Dendritic cell treated with granulocyte-macrophage colony-stimulating factor and Interleukin-4, amounts not matched to agents 40 ng/mL and 50 ng/mL, for 4 days (primary cell): ENCODE data around the gene TFF1.
A peak's percentile ranks its signal among the peaks of the same experiment; 100 is the strongest.

Source experiments
- H3K27ac Mint-ChIP-seq: one replicate; pipeline ENCODE4 v1.8.0; 2022; ENCODE audit warnings: mild to moderate bottlenecking, mixed read lengths
- H3K27me3 Mint-ChIP-seq: one replicate; pipeline ENCODE4 v1.8.0; 2022; ENCODE audit warnings: mild to moderate bottlenecking, mixed read lengths
- H3K36me3 Mint-ChIP-seq: one replicate; pipeline ENCODE4 v1.8.0; 2022; ENCODE audit warnings: low read depth, mixed read lengths
- H3K4me1 Mint-ChIP-seq: one replicate; pipeline ENCODE4 v1.8.0; 2022; ENCODE audit warnings: low read depth, mixed read lengths
- H3K4me3 Mint-ChIP-seq: one replicate; pipeline ENCODE4 v1.8.0; 2022; ENCODE audit warnings: mild to moderate bottlenecking, moderate library complexity, mixed read lengths
- H3K9me3 Mint-ChIP-seq: one replicate; pipeline ENCODE4 v1.8.0; 2022; ENCODE audit warnings: mixed read lengths
- intact Hi-C: fragments of 100-400 bp; cut with micrococcal nuclease; formaldehyde crosslinking; loops from one replicate; pipeline ENCODE4 v1.15.0; 2022

Gene TFF1

DNA sequence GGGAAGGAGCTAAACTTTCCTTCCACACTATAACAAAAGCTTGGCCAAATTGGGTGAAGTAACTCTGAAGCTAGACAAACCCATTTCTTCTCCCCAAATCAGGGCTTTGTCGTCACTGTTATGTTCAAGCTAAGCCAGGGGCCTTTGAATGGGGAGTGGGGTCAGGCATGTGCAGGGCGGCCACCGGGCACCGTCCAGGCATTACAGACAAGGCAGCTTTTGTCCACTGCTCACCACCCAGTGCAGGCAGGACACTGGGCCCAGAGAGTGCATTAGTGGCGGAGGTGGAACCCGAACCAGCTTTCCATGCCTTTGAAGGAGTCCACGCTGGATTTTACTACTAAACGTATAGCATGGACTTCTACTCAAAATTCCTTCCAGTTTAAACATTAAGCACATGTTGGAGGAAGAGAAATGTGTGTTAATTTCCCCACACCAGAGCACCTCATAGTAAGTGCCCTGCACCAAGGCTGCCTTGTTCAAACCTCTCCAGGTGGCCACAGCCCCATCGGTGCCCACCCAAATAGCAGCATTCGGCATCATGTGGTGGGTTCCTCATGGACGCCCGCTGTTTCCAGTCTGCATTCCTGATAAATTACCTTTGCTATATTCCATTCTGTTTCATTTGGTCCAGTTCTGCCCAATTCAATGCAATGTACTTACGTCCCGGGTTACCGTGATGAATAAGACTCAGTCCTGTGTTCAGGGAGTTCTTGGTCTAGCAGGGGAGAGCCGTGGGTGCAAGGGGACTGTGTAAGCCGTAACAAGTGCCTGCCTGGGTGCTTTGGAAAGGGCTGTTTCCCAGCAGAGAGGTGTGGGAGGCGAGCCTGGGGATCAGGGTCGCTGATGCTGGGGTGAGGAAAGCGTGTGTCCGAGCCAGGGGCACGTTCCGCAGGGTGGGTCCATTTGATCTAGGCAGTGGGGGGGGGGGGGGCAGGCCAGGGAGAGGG lies 39.0 kb upstream of the TFF1 start:
- H3K27me3 Mint-ChIP-seq = no peaks in the 10 kb centered on the region
- peak overlapping the region; percentile 45 for H3K27ac Mint-ChIP-seq
- H3K36me3 Mint-ChIP-seq = no peaks in the 10 kb centered on the region
- H3K4me1 Mint-ChIP-seq = peaks cover 11% of the 10 kb centered on the region
- no peaks in the 10 kb centered on the region for H3K9me3 Mint-ChIP-seq
- H3K4me3 Mint-ChIP-seq = no peak overlapping the region
- intact Hi-C loops = no loop called here

DNA sequence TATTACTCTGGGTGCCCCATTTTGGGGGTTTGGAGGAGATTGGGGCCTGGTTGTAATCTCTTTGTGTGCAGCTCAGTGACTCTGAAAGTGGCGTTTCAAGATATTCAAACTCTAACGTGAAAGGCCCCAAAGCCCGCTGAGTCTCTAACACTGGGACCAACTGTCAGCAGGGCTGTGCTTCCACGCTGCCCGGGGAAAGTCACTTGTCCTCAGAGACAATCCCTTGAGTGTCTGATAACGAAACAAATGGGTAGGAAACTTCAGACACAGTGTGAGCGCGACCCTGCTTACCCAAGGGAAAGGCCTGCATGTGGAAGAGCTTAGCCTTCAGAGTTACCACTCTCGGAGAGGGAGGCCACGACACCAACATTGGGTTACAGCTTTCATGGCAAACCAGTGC lies 38.2 kb upstream of the TFF1 start:
- H3K4me1 Mint-ChIP-seq = peaks cover 11% of the 10 kb centered on the region
- no peaks in the 10 kb centered on the region for H3K36me3 Mint-ChIP-seq
- no peak overlapping the region for H3K27ac Mint-ChIP-seq
- H3K9me3 Mint-ChIP-seq = no peaks in the 10 kb centered on the region
- H3K27me3 Mint-ChIP-seq = no peaks in the 10 kb centered on the region
- no peak overlapping the region for H3K4me3 Mint-ChIP-seq
- intact Hi-C loops = no loop called here

DNA sequence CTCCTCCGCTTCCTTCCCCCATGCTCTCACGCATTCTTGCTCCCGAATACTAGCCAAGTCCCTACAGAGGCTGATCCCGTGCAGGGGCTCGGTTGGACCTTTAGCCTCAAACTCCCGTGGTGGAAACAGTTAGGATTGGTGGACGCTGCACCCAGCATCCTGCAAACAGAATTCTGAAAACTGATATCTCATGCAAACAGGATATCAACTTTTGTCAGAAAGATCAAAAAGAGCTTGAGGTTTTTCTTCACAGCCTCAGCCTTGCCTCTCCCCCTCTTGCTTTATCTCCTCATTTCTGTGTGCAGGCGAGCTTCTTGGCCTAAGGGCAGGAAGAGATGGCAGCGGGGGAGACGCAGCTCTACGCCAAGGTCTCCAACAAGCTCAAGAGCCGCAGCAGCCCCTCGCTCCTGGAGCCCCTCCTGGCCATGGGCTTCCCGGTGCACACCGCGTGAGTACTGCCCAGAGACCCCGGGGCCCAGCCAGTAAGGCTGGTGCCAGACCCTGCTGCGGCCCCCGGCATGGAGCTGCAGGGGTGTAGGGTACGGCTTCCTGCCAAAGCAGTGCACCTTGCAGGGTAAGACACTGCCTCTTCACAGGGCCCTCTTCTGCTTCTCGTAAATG lies 37.4 kb upstream of the TFF1 start, which contains the start of gene UBASH3A:
Gene UBASH3A, plus strand, starts transcription at position 292 of the 621 bp plus-strand sequence. Its CDS starts 44 bp downstream, at position 336.
- no peaks in the 10 kb centered on the region for H3K36me3 Mint-ChIP-seq
- intact Hi-C loops = no loop called here
- no peak within 1 kb of the TSS for H3K4me3 Mint-ChIP-seq
- H3K27ac Mint-ChIP-seq = no peak within 1 kb of the TSS
- H3K4me1 Mint-ChIP-seq = peaks cover 11% of the 10 kb centered on the region
- no peaks in the 10 kb centered on the region for H3K9me3 Mint-ChIP-seq
- H3K27me3 Mint-ChIP-seq = no peaks in the 10 kb centered on the region

DNA sequence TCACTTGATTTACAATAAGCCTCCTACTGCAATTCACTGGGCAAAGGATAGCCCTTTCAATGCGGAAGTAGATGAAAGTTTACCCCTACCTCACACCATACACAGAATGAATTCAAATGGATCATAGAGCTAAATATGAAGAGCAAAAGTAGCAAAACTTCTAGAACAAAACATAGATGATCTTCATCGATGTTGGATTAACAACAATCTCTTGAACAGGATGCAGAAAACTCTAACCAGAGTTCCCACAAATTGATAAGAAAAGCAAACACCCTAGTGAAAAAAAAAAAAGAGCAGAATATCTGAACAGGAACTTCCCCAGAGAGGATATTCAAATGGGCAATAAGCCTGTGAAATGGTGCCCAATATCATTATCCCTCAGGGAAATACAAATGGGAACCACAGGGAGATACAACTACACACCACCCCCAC lies 35.5 kb upstream of the TFF1 start:
- H3K9me3 Mint-ChIP-seq = no peaks in the 10 kb centered on the region
- intact Hi-C loops = no loop called here
- no peaks in the 10 kb centered on the region for H3K27me3 Mint-ChIP-seq
- no peak overlapping the region for H3K27ac Mint-ChIP-seq
- H3K4me3 Mint-ChIP-seq = no peak overlapping the region
- H3K36me3 Mint-ChIP-seq = no peaks in the 10 kb centered on the region
- peaks cover 11% of the 10 kb centered on the region for H3K4me1 Mint-ChIP-seq

DNA sequence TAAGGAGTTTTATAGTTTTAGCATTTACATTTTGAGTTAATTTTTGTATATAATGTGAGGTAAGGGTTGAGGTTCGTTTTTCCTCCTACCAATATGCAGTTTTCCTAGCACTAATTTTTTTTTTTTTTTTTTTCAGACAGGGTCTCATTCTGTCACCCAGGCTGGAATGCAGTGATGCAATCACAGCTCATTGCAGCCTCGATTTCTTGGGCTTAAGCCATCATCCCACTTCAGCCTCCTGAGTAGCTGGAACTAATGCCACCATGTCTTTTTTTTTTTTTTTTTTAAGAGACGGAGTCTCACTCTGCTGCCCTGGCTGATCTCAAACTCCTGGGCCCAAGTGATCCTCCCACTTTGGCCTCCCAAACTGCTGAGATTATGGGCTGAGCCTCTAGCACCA lies 34.8 kb upstream of the TFF1 start:
- Mint-ChIP-seq H3K4me1 (peaks cover 4% of the 10 kb centered on the region), H3K27me3 (no peaks in the 10 kb centered on the region), H3K36me3 (no peaks in the 10 kb centered on the region), H3K9me3 (no peaks in the 10 kb centered on the region), H3K4me3 (no peak overlapping the region), H3K27ac (no peak overlapping the region)
- intact Hi-C loops = no loop called here

DNA sequence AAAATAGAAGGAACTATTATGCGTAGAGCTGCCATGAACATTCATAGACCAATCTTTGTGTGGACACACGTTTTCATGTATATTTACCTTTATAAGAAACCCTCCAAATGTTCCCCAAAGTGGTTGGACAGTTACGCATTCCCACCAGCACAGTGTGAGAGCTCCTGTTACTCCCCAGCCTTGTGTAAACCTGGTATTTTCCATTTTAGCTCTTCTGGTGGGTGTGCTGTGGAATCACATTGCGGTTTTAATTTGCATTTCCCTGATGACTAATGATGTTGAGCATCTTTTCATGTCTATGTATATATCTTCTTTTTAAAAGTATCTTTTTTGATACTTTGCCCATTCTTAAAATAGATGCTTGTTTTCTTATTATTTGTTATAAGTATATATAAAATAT lies 34.2 kb upstream of the TFF1 start:
- H3K36me3 Mint-ChIP-seq = no peaks in the 10 kb centered on the region
- no peaks in the 10 kb centered on the region for H3K4me1 Mint-ChIP-seq
- no peak overlapping the region for H3K27ac Mint-ChIP-seq
- H3K9me3 Mint-ChIP-seq = no peaks in the 10 kb centered on the region
- no peaks in the 10 kb centered on the region for H3K27me3 Mint-ChIP-seq
- no peak overlapping the region for H3K4me3 Mint-ChIP-seq
- intact Hi-C loops = no loop called here

DNA sequence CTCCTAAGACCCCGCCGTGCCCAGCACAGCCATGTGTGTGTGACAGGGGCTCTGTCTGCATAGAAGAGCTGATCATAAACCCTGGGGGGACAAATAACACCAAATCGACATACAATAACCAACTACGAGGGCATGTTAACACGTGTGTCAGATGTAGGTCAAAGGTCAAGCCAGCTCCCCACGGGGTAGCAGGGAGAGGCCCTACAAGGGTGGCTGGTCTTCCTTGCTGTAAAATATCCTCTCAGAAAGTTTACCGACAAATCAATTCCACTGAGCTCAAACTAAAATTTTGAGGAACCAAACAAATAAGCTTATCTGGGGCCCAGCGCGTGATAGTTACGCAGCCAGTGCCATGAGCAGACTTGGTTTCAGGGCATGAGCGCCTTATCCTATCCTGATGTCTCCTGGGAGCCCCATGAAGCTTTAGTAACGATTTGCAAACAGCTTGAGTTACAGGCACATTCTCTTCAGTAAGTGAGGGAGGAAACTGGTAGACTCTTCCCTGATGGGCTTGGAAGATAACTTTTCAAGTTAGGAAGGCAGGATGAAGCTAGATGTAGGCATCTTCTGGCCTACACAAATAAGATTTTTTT lies 32.2 kb upstream of the TFF1 start:
- Mint-ChIP-seq H3K4me1 (no peaks in the 10 kb centered on the region), H3K36me3 (no peaks in the 10 kb centered on the region), H3K27ac (no peak overlapping the region), H3K9me3 (no peaks in the 10 kb centered on the region), H3K27me3 (no peaks in the 10 kb centered on the region), H3K4me3 (no peak overlapping the region)
- intact Hi-C loops = no loop called here

DNA sequence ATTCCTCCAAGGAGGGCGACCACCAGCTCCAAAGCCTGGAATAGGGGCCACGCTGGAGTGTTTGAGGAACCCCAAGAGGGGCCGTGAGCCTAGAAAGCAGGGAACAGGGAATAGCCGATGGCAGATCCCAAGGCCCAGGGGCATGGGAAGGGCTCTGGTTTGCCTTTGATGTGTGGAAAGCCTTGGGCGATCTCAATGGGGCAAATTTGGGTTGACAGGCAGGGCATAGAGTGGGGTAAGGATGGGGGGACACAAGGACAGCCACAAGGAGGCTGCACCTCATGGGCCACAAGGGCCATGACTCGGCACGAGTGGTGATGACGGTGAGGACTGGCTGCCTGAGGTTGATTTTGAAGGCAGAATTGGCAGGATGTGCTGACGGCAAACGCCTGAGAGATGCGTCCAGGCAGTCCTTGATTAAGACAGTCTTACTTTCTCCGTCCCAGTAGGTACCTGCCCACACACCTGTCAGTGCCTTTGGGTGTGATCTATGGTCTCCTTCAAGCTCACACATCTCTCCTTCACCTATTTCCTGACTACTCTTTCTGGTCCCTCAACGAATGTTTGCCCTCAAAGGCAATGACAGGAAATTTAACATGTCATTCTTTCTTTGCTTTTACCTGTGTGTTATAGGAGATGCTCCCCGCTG lies 31.5 kb upstream of the TFF1 start:
- Mint-ChIP-seq H3K27me3 (no peaks in the 10 kb centered on the region), H3K4me3 (no peak overlapping the region), H3K27ac (no peak overlapping the region), H3K4me1 (no peaks in the 10 kb centered on the region), H3K36me3 (no peaks in the 10 kb centered on the region), H3K9me3 (no peaks in the 10 kb centered on the region)
- intact Hi-C loops = no loop called here

DNA sequence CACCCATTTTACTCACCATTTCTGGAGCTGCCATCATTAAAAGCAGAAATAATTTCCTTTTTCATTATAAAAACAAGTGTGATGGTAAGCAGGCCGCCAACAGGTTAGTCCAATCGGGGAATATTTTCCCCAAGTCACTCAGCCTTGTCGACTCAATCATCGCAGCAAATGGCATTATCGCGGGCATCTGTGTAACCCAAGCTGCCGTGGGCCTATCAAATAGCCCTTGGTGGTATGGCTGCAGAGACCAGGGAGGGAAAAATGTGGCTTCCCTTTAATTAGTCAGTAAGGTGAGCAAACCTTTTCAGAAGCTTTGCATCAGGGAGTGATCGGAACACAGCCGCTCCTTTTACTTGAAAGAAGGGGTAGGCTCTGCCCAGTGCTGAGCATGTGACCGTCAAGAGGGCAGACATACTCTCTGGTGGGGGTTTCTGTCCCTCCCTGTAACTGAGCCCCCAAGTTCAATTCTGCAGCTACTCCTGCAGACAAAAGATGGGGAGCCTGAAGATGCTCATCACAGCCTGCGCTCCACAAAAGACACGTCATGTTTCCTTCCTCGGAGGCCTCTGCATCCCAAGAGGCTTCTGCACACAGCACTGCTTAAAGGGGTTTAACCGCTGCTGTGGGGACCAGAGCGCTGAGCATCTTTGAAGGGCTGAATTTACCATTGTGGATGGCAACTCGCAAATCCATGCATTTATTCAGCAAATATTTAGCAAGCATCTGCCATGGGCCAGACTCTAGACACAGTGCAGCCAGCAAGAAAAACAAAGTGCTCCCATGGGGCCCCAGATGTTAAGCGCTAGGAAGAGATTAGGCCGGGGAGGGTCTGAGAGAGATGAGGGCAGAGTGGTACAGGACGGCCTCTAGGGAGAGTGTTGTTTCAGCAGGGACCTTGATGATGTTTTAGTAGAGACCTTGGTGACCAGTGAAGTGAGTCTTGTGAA lies 30.7 kb upstream of the TFF1 start:
- H3K4me1 Mint-ChIP-seq = no peaks in the 10 kb centered on the region
- no peaks in the 10 kb centered on the region for H3K36me3 Mint-ChIP-seq
- intact Hi-C loops = no loop called here
- H3K27me3 Mint-ChIP-seq = peaks cover 2% of the 10 kb centered on the region
- no peak overlapping the region for H3K4me3 Mint-ChIP-seq
- H3K9me3 Mint-ChIP-seq = no peaks in the 10 kb centered on the region
- H3K27ac Mint-ChIP-seq = no peak overlapping the region

DNA sequence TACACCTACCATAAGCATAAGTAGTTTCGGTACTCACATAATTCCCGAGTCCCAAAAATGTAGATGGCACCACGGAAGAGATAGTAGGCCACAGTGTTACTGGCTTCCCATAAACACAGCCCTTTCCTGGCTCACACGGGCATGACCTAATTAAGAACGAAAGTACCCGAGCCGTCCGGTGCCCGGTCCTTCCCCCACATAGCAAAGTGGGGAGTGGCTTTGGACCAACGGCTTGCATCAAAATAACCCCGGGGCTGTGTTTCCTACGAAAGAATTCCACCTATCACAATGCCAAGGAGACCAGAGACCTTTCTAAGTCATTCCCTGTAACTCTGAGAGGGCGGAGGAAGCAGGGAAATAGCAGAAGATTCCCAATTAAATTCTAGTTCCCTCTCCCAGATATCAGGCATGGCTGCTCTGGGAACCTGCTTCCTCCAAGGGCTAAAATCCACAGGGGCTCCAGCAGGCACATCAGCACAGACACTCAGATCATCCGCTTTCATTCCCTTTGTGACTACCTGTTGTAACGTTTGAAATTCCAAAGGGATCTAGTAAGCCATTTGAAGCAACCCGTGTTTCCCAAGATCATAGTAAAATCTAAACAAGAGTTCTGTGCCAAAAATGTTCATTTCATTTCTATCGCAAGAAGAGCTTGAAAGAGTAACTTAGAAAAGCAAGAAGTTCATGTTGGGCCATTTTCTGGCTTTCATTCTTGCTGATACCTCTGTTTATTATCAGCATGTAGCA lies 29.7 kb upstream of the TFF1 start, which contains the start of gene TMPRSS3:
Gene TMPRSS3, minus strand, starts transcription at position 148 of the 747 bp plus-strand sequence. CDS start 635 bp downstream, outside the sequence.
- Mint-ChIP-seq H3K9me3 (no peaks in the 10 kb centered on the region), H3K27me3 (peaks cover 2% of the 10 kb centered on the region), H3K4me3 (no peak within 1 kb of the TSS), H3K4me1 (no peaks in the 10 kb centered on the region), H3K27ac (no peak within 1 kb of the TSS), H3K36me3 (no peaks in the 10 kb centered on the region)
- intact Hi-C loops = no loop called here

DNA sequence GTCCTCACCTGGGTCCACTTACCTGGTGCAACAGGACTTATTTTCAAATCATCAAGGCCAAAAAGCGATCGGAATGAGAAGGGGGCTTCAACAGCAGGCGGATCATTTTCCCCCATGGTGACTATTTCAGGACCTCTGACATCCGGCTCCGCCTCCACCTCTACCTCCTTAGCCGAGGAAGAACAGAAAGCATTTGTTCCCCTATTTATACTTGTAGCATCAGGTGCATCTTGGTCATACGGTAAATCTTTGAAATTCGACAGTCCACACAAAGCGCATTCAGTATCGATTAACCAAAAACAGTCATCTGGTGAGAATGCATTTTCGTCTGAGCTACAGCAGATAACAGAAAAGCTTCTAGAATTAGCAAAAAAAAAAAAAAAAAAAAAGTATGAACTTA lies 29.0 kb upstream of the TFF1 start:
- Mint-ChIP-seq H3K4me1 (no peaks in the 10 kb centered on the region), H3K36me3 (no peaks in the 10 kb centered on the region), H3K4me3 (no peak overlapping the region), H3K27ac (no peak overlapping the region), H3K9me3 (no peaks in the 10 kb centered on the region), H3K27me3 (peaks cover 4% of the 10 kb centered on the region)
- intact Hi-C loops = no loop called here

DNA sequence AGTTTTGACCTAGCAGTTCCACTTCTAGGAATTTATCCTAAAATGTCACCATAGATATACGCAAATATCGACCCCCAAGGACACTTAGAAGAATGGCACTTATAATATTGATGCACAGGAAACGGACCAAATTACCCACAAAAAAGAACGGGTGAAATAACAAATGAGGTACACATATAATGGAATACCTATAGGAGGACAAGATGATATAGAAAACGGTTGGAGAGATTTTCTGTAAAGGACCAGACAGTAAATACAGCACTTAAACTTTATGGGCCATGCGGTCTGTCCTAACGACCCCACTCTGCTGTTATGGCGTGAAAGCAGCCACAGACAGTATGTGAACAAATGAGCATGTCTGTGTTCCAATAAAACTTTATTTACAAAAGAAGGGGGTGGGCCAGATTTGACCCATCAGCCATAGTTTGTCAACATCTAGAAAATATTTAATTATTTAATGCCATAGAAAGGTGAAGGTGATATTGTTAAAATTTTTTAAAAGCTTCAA lies 27.2 kb upstream of the TFF1 start:
- intact Hi-C loops = no loop called here
- Mint-ChIP-seq H3K4me3 (no peak overlapping the region), H3K9me3 (no peaks in the 10 kb centered on the region), H3K27me3 (peaks cover 4% of the 10 kb centered on the region), H3K27ac (no peak overlapping the region), H3K36me3 (no peaks in the 10 kb centered on the region), H3K4me1 (no peaks in the 10 kb centered on the region)
